H9 (cell line): ENCODE data around the gene CLCNKB. TPM values are rescaled to one million over a fixed set of nuclear protein-coding genes. Genes with fewer than 3 reads are reported as not detected.

Source experiments
- DNase-seq: peaks from one replicate; pipeline ENCODE4 v3.0.0-alpha.2; 2017
- H2AFZ ChIP-seq: one replicate; pipeline ENCODE4 v1.6.1; 2013; ENCODE audit warnings: mild to moderate bottlenecking, low read length, control low read depth, moderate library complexity
- H2AK5ac ChIP-seq: 2 replicates; pipeline ENCODE4 v1.6.1; 2013; ENCODE audit warnings: low read length, control low read depth, mixed read lengths; ENCODE audit not compliant: insufficient read length
- H2BK120ac ChIP-seq: one replicate; pipeline ENCODE4 v1.6.1; 2013; ENCODE audit warnings: low read depth, mild to moderate bottlenecking, low read length, control low read depth, inconsistent platforms; ENCODE audit not compliant: poor library complexity, severe bottlenecking
- H2BK12ac ChIP-seq: 2 replicates; pipeline ENCODE4 v1.6.1; 2013; ENCODE audit warnings: low read length, control low read depth, mixed read lengths, low read depth; ENCODE audit not compliant: insufficient read length
- H2BK15ac ChIP-seq: 2 replicates; pipeline ENCODE4 v1.6.1; 2013; ENCODE audit warnings: low read depth, low read length, control low read depth
- H2BK20ac ChIP-seq: one replicate; pipeline ENCODE4 v1.6.1; 2013; ENCODE audit warnings: low read depth, mild to moderate bottlenecking, low read length, control low read depth, inconsistent platforms; ENCODE audit not compliant: poor library complexity, severe bottlenecking
- H2BK5ac ChIP-seq: 2 replicates; pipeline ENCODE4 v1.6.1; 2013; ENCODE audit warnings: low read length, control low read depth, mixed read lengths; ENCODE audit not compliant: insufficient read length
- H3K14ac ChIP-seq: 2 replicates; pipeline ENCODE4 v1.6.1; 2013; ENCODE audit warnings: low read length, control low read depth; ENCODE audit not compliant: insufficient read depth
- H3K18ac ChIP-seq: 2 replicates; pipeline ENCODE4 v1.6.1; 2013; ENCODE audit warnings: low read depth, mild to moderate bottlenecking, mixed read lengths, low read length, control low read depth; ENCODE audit not compliant: insufficient read length
- H3K23ac ChIP-seq: 2 replicates; pipeline ENCODE4 v1.6.1; 2013; ENCODE audit warnings: low read length, control low read depth, mixed read lengths, low read depth; ENCODE audit not compliant: insufficient read length
- H3K23me2 ChIP-seq: 2 replicates; pipeline ENCODE4 v1.6.1; 2013; ENCODE audit warnings: low read depth, mild to moderate bottlenecking, mixed read lengths, low read length, control low read depth; ENCODE audit not compliant: insufficient read length, poor library complexity, severe bottlenecking
- H3K27ac ChIP-seq: 2 replicates; pipeline ENCODE4 v1.5.1; 2013; ENCODE audit warnings: low read length, control low read depth, mixed read lengths, low read depth; ENCODE audit not compliant: insufficient read length
- H3K27me3 ChIP-seq: 2 replicates; pipeline ENCODE4 v1.6.1; 2013; ENCODE audit warnings: low read length, control low read depth, inconsistent platforms; ENCODE audit not compliant: insufficient read depth
- H3K4ac ChIP-seq: 2 replicates; pipeline ENCODE4 v1.6.1; 2013; ENCODE audit warnings: low read depth, mild to moderate bottlenecking, control low read depth, inconsistent platforms, low read length, moderate library complexity
- H3K4me1 ChIP-seq: 2 replicates; pipeline ENCODE4 v1.6.1; 2013; ENCODE audit warnings: low read length, control low read depth, inconsistent platforms; ENCODE audit not compliant: insufficient read depth
- H3K4me2 ChIP-seq: 2 replicates; pipeline ENCODE4 v1.6.1; 2013; ENCODE audit warnings: low read length, control low read depth, mixed read lengths; ENCODE audit not compliant: insufficient read length, insufficient read depth
- H3K56ac ChIP-seq: 2 replicates; pipeline ENCODE4 v1.6.1; 2013; ENCODE audit warnings: low read depth, mild to moderate bottlenecking, mixed read lengths, low read length, control low read depth; ENCODE audit not compliant: insufficient read length
- H3K79me1 ChIP-seq: 2 replicates; pipeline ENCODE4 v1.6.1; 2013; ENCODE audit warnings: low read depth, mild to moderate bottlenecking, moderate library complexity, low read length, control low read depth, inconsistent platforms; ENCODE audit not compliant: insufficient read depth, poor library complexity, severe bottlenecking
- H3K79me2 ChIP-seq: 2 replicates; pipeline ENCODE4 v1.6.1; 2013; ENCODE audit warnings: low read length, control low read depth, inconsistent platforms; ENCODE audit not compliant: insufficient read depth
- H3K9ac ChIP-seq: 2 replicates; pipeline ENCODE4 v1.6.1; 2013; ENCODE audit warnings: low read length, control low read depth, mixed read lengths; ENCODE audit not compliant: insufficient read length; ENCODE audit errors: extremely low read depth
- H3K9me3 ChIP-seq: one replicate; pipeline ENCODE4 v1.6.1; 2013; ENCODE audit warnings: low read depth, low read length, inconsistent platforms; ENCODE audit not compliant: control insufficient read depth
- H3T11ph ChIP-seq: one replicate; pipeline ENCODE4 v1.6.1; 2013; ENCODE audit warnings: mild to moderate bottlenecking, low read length, control low read depth, inconsistent platforms
- H4K20me1 ChIP-seq: one replicate; pipeline ENCODE4 v1.6.1; 2013; ENCODE audit not compliant: control insufficient read depth, insufficient read length, insufficient read depth
- H4K5ac ChIP-seq: 2 replicates; pipeline ENCODE4 v1.6.1; 2013; ENCODE audit warnings: low read depth, mild to moderate bottlenecking, mixed read lengths, low read length, control low read depth; ENCODE audit not compliant: insufficient read length
- H4K8ac ChIP-seq: replicated peaks from 2 replicates; pipeline ENCODE4 v1.6.1; 2013; ENCODE audit warnings: low read length, control low read depth, mixed read lengths, low read depth; ENCODE audit not compliant: insufficient read length
- H4K91ac ChIP-seq: 2 replicates; pipeline ENCODE4 v1.6.1; 2013; ENCODE audit warnings: low read depth, mild to moderate bottlenecking, moderate library complexity, mixed read lengths, low read length, control low read depth; ENCODE audit not compliant: insufficient read length
- H3K27ac Mint-ChIP-seq, 3 experiments: 2 replicates in 2 of 3; 3 replicates in 1 of 3; pipeline ENCODE4 v1.8.0; 2020 to 2021; ENCODE audit warnings: mixed read lengths in 3 of 3, mild to moderate bottlenecking in 1 of 3, moderate library complexity in 1 of 3
- H3K27me3 Mint-ChIP-seq: 2 replicates; pipeline ENCODE4 v1.8.0; 2021; ENCODE audit warnings: low read depth, mild to moderate bottlenecking, moderate library complexity, mixed read lengths
- H3K36me3 Mint-ChIP-seq, 3 experiments: 2 replicates in 2 of 3; 3 replicates in 1 of 3; pipeline ENCODE4 v1.8.0; 2020 to 2021; ENCODE audit warnings: low read depth in 3 of 3, mixed read lengths in 3 of 3; ENCODE audit not compliant: insufficient read depth in 1 of 3
- H3K4me1 Mint-ChIP-seq, 2 experiments: 2 replicates each; pipeline ENCODE4 v1.8.0; 2020; ENCODE audit warnings: mixed read lengths in 2 of 2
- H3K4me3 Mint-ChIP-seq, 2 experiments: 2 replicates in 1 of 2; 3 replicates in 1 of 2; pipeline ENCODE4 v1.8.0; 2020 to 2021; ENCODE audit warnings: mild to moderate bottlenecking in 2 of 2, mixed read lengths in 2 of 2, moderate library complexity in 1 of 2
- H3K9me3 Mint-ChIP-seq, 2 experiments: 2 replicates in 1 of 2; 3 replicates in 1 of 2; pipeline ENCODE4 v1.8.0; 2020; ENCODE audit warnings: mild to moderate bottlenecking in 2 of 2, mixed read lengths in 2 of 2, moderate library complexity in 1 of 2
- CTCF ChIP-seq: fragments of 200-600 bp; sonication (generic); conservative IDR thresholded peaks from 3 replicates; pipeline ENCODE4 v1.8.0; 2021; ENCODE audit warnings: antibody characterized with exemption, mild to moderate bottlenecking
- whole genome bisulfite sequencing: extraction: QIAGEN DNeasy Blood & Tissue Kit; methylation state at CpG from one replicate; pipeline ENCODE4 v1.1.7; 2013; ENCODE audit warnings: missing lambda C conversion rate, low lambda C conversion rate, mixed read lengths; ENCODE audit not compliant: insufficient read length; ENCODE audit errors: extremely low coverage; 5-methylcytosine and 5-hydroxymethylcytosine counted together
- total RNA-seq: library from RNA; stranded (reverse); gene quantifications from 2 replicates; pipeline ENCODE4 v1.2.1, GENCODE V29; 2021

The CLCNKB gene
- total RNA-seq, 1 experiment from 2014 or later, result 1.7 TPM

GRCh38 chr1:16007671-16008341, 35.8 kb upstream of the CLCNKB start:
- Histone ChIP-seq H3K79me2 (no peaks in the 10 kb centered on the region), H2BK15ac (no peak overlapping the region), H3K9me3 (no peaks in the 10 kb centered on the region), H2AK5ac (no peak overlapping the region), H3K4ac (no peak overlapping the region), H2BK5ac (no peak overlapping the region), H3K27ac (no peak overlapping the region), H3K4me1 (peaks cover 4% of the 10 kb centered on the region; the same call in 1 of the 2 replicates), H3T11ph (no peak overlapping the region), H3K23me2 (no peaks in the 10 kb centered on the region), H3K56ac (no peak overlapping the region), H4K8ac (no peak overlapping the region), H3K23ac (no peak overlapping the region), H3K4me2 (no peak overlapping the region), H4K20me1 (no peaks in the 10 kb centered on the region), H3K9ac (no peak overlapping the region), H2BK20ac (no peak overlapping the region), H3K27me3 (no peaks in the 10 kb centered on the region), H4K5ac (no peak overlapping the region), H2AFZ (no peak overlapping the region), H4K91ac (no peak overlapping the region), H3K18ac (no peak overlapping the region), H2BK120ac (no peak overlapping the region), H3K79me1 (no peaks in the 10 kb centered on the region), H2BK12ac (no peak overlapping the region), H3K14ac (no peak overlapping the region)
- Mint-ChIP-seq H3K4me3 (no peak overlapping the region), H3K27me3 (peaks cover 18% of the 10 kb centered on the region), H3K9me3 (no peaks in the 10 kb centered on the region), H3K4me1 (peaks cover 13 to 17% of the 10 kb centered on the region in 2 experiments; a peak in 3 of 4 replicates), H3K27ac (no peak overlapping the region), H3K36me3 (no peaks in the 10 kb centered on the region)
- TF ChIP-seq CTCF, result no peak
- WGBS, result no CpG with 5 or more reads among the region's 6 CpGs
- DNase-seq, result no peak
